Nucleus accumbens (tissue), 56 donors: ENCODE measurements around the gene TMEM184B.

Experiments used
- DNase-seq, 56 donors: peaks; one replicate each; lab custom pipeline; 2025; lab: John Stamatoyannopoulos, UW

The TMEM184B gene

GRCh38 chr22:38286915-38287669 lies 14.3 kb upstream of the TMEM184B start:
- no peak for DNase-seq

- no peak for DNase-seq
These were observed 12.2 kb upstream of the TMEM184B start for GRCh38 chr22:38285018-38285417.

GRCh38 chr22:38284042-38284402 lies 11.2 kb upstream of the TMEM184B start:
- DNase-seq = no peak

- DNase-seq = peak in 1 of 56 donors; percentile 12
These were observed 9.6 kb upstream of the TMEM184B start for GRCh38 chr22:38282397-38282796.

GRCh38 chr22:38276166-38276565 lies 3.4 kb upstream of the TMEM184B start:
- DNase-seq = no peak

GRCh38 chr22:38273135-38273826 lies 471 bp upstream of the TMEM184B start:
- peak in 21 of 56 donors; percentile 31 to 84 (median 62) for DNase-seq

GRCh38 chr22:38271927-38272372 lies 860 bp downstream of the TMEM184B start:
- peak in 10 of 56 donors; percentile 15 to 57 (median 37) for DNase-seq

GRCh38 chr22:38271101-38271500 lies 1.7 kb downstream of the TMEM184B start:
- no peak for DNase-seq

GRCh38 chr22:38270091-38270992 lies 2.5 kb downstream of the TMEM184B start:
- DNase-seq = peak in 40 of 56 donors; percentile 15 to 84 (median 52)

- DNase-seq = no peak
These were observed 3.3 kb downstream of the TMEM184B start for GRCh38 chr22:38269466-38269865.

- no peak for DNase-seq
These were observed 5.7 kb downstream of the TMEM184B start for GRCh38 chr22:38267086-38267485.

GRCh38 chr22:38266120-38266519 lies 6.7 kb downstream of the TMEM184B start:
- no peak for DNase-seq

- DNase-seq = peak in 9 of 56 donors; percentile 6 to 60 (median 22)
These were observed 8.4 kb downstream of the TMEM184B start for GRCh38 chr22:38264322-38264843.

GRCh38 chr22:38262051-38262795 lies 10.6 kb downstream of the TMEM184B start:
- DNase-seq = peak in 42 of 56 donors; percentile 13 to 75 (median 36)

GRCh38 chr22:38260761-38261681 lies 11.8 kb downstream of the TMEM184B start:
- DNase-seq = peak in 29 of 56 donors; percentile 15 to 67 (median 42)

- no peak for DNase-seq
These were observed 13.4 kb downstream of the TMEM184B start for GRCh38 chr22:38259370-38259769.

- DNase-seq = no peak
These were observed 13.9 kb downstream of the TMEM184B start for GRCh38 chr22:38258895-38259294.

GRCh38 chr22:38257650-38258250 lies 15.1 kb downstream of the TMEM184B start:
- DNase-seq = no peak
